ENCODE data around the gene NDUFAF3. TPM values are rescaled to one million over a fixed set of nuclear protein-coding genes. Genes with fewer than 3 reads are reported as not detected.

The NDUFAF3 gene
- total RNA-seq, 4 donors from 2014 or later = 116 to 122 (median 118) TPM

GRCh38 chr3:49057268-49057667 lies 35.3 kb downstream of the NDUFAF3 start:
- H3K4me1 ChIP-seq = no peaks in the 10 kb centered on the region
- H3K27ac ChIP-seq = no peak overlapping the region
- no peak for DNase-seq (ENCODE audit: low spot score in 2 of 2)
- peaks cover 4 to 86% (median 20%) of the 10 kb centered on the region in 3 donors for H3K36me3 ChIP-seq
- no peak for TF ChIP-seq POLR2A (IDR thresholded peaks at IDR 0.05)
- TF ChIP-seq CTCF (IDR thresholded peaks at IDR 0.05) = no peak
- TF ChIP-seq EP300 (IDR thresholded peaks at IDR 0.05) = no peak
- no peak overlapping the region for H3K4me3 ChIP-seq
- no peaks in the 10 kb centered on the region for H3K9me3 ChIP-seq
- H3K27me3 ChIP-seq = no peaks in the 10 kb centered on the region
- 84 to 95% methylated on average over 6 to 10 of the region's 10 CpGs for WGBS, 2 donors

DNA sequence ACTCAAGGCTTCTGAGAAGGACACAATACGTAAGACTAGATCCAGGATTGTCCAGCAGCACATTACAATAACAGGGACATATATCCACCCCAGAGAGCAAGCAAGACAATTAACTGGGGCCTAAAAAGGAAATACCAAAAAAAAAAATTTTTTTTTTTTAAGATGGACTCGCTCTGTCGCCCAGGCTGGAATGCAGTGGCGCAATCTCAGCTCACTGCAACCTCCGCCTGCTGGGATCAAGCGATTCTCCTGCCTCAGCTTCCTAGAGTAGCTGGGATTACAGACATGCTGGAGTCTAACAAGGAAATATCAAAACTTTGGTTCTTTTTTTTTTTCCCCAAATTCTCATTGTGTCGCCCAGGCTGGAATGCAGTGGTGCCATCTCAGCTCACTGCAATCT lies 36.1 kb downstream of the NDUFAF3 start:
- H3K36me3 ChIP-seq = peaks cover 4 to 86% (median 20%) of the 10 kb centered on the region in 3 donors

More for the DNA sequence above, 36.1 kb downstream of the NDUFAF3 start:
- H3K4me1 ChIP-seq = no peaks in the 10 kb centered on the region
- no peak overlapping the region for H3K4me3 ChIP-seq
- 89 to 91% methylated on average over 7 of the region's 7 CpGs for WGBS, 2 donors
- no peaks in the 10 kb centered on the region for H3K27me3 ChIP-seq
- DNase-seq (ENCODE audit: low spot score in 2 of 2) = no peak
- H3K27ac ChIP-seq = no peak overlapping the region
- H3K9me3 ChIP-seq = no peaks in the 10 kb centered on the region
- no peak for TF ChIP-seq CTCF (IDR thresholded peaks at IDR 0.05)
- TF ChIP-seq EP300 (IDR thresholded peaks at IDR 0.05) = no peak
- TF ChIP-seq POLR2A (IDR thresholded peaks at IDR 0.05) = no peak

Small RNAs within 50 kb of the gene (small RNA-seq; reads per million reads assigned to genes)
- gene MIR191 (3,264 reads per million, percentile 99 among the genes with 10 or more reads in this experiment), gene MIR425 (5.7 reads per million, percentile 85 among the genes with 10 or more reads in this experiment)

Other genes starting within 250 kb of the NDUFAF3 start
- 10 to 100 TPM; 26.9 to 37.5 (median 32.4) TPM for gene PRKAR2A, start 174.2 kb upstream of the NDUFAF3 start, total RNA-seq
- 10 to 100 TPM; 19.6 to 39.3 (median 22.1) TPM for gene SLC25A20, start 123.2 kb upstream of the NDUFAF3 start, total RNA-seq
- 100 to 1,000 TPM in 2 of 4 donors, 10 to 100 TPM in 2; 68.8 to 115 (median 94.4) TPM for gene ARIH2, start 103.3 kb upstream of the NDUFAF3 start, total RNA-seq
- gene P4HTM, start 31.9 kb upstream of the NDUFAF3 start, total RNA-seq = 10 to 100 TPM; 76.4 to 99.0 (median 88.8) TPM
- 100 to 1,000 TPM in 3 of 4 donors, 10 to 100 TPM in 1; 95.3 to 138 (median 117) TPM for gene WDR6, start 14.7 kb upstream of the NDUFAF3 start, total RNA-seq
- gene DALRD3, start 3.5 kb upstream of the NDUFAF3 start, total RNA-seq = 10 to 100 TPM; 35.7 to 48.6 (median 43.8) TPM
- gene IMPDH2, start 7.3 kb downstream of the NDUFAF3 start, total RNA-seq = 100 to 1,000 TPM; 108 to 156 (median 128) TPM
- 10 to 100 TPM; 66.2 to 93.9 (median 82.6) TPM for gene QRICH1, start 72.0 kb downstream of the NDUFAF3 start, total RNA-seq
- gene QARS1, start 82.6 kb downstream of the NDUFAF3 start, total RNA-seq = 100 to 1,000 TPM; 137 to 227 (median 161) TPM
- gene USP19, start 98.7 kb downstream of the NDUFAF3 start, total RNA-seq = 100 to 1,000 TPM in 1 of 4 donors, 10 to 100 TPM in 3; 72.3 to 113 (median 83.6) TPM
- 100 to 1,000 TPM; 589 to 844 (median 649) TPM for gene LAMB2, start 110.9 kb downstream of the NDUFAF3 start, total RNA-seq
- gene CCDC71, start 144.2 kb downstream of the NDUFAF3 start, total RNA-seq = 10 to 100 TPM; 30.4 to 38.3 (median 36.3) TPM
- 10 to 100 TPM; 20.8 to 33.1 (median 29.7) TPM for gene KLHDC8B, start 149.5 kb downstream of the NDUFAF3 start, total RNA-seq

Data from tibial nerve (tissue), 4 donors.